SK-N-MC (cell line): ENCODE measurements around the gene FARSB.

Experiments
- EZH2 ChIP-seq: fragments of 200-600 bp; sonication (generic); IDR thresholded peaks from one replicate; pipeline ENCODE4 v1.6.1; 2017; ENCODE audit warnings: antibody characterized with exemption
- POLR2AphosphoS5 ChIP-seq: IDR thresholded peaks from 2 replicates; pipeline ENCODE4 v1.6.1; 2012; ENCODE audit warnings: mild to moderate bottlenecking, low read depth, low read length, borderline replicate concordance

DNA sequence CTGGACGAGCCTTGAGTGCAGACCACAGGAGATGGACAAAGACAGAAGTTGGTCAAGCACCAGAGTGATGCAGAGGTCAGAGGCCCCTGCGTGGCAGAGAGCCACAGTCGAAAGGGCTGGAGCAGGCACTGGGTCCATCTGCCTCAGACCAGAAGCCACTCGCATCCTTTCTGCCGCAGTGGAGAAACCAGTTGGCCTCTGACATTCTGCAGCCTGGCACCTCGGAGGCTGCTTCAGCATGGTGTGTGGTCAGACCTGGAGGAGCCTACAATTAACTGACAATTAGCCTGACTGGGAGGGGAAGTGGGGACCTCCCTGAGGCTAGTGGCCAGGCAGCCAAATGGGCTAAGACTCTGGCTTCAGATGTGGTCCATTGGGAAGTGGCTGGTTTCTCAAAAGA lies 120.4 kb downstream of the FARSB start:
- no peak for TF ChIP-seq POLR2AphosphoS5
- TF ChIP-seq EZH2, result no peak
